HUES64 (cell line): ENCODE measurements around the gene EFCAB9.

Experiments used
- H3K27ac ChIP-seq: 2 replicates; pipeline ENCODE4 v1.7.0; 2013; ENCODE audit warnings: low read depth, low read length, inconsistent platforms
- H3K27me3 ChIP-seq: 2 replicates; pipeline ENCODE4 v1.6.1; 2013; ENCODE audit warnings: mild to moderate bottlenecking, low read length; ENCODE audit not compliant: insufficient read depth
- H3K36me3 ChIP-seq: 2 replicates; pipeline ENCODE4 v1.6.1; 2013; ENCODE audit warnings: mild to moderate bottlenecking, low read length; ENCODE audit not compliant: insufficient read depth
- H3K4me1 ChIP-seq: 2 replicates; pipeline ENCODE4 v1.6.1; 2013; ENCODE audit warnings: mild to moderate bottlenecking, low read length, moderate library complexity; ENCODE audit not compliant: insufficient read depth
- H3K4me3 ChIP-seq: 2 replicates; pipeline ENCODE4 v1.5.1; 2013; ENCODE audit warnings: mild to moderate bottlenecking, low read length, moderate library complexity
- H3K9ac ChIP-seq: 2 replicates; pipeline ENCODE4 v1.6.1; 2013; ENCODE audit warnings: mild to moderate bottlenecking, low read depth, low read length
- H3K9me3 ChIP-seq: 2 replicates; pipeline ENCODE4 v1.6.1; 2013; ENCODE audit warnings: low read depth, low read length; ENCODE audit not compliant: insufficient read depth
- WGBS: fragments of 150-250, 120-280 bp; methylation state at CpG from one replicate; pipeline ENCODE4 v1.1.7; 2013; ENCODE audit warnings: missing lambda C conversion rate; 5-methylcytosine and 5-hydroxymethylcytosine counted together

EFCAB9 gene

GRCh38 chr5:172166030-172166826 lies 27.7 kb upstream of the EFCAB9 start:
- no peak overlapping the region for H3K9ac ChIP-seq

DNA sequence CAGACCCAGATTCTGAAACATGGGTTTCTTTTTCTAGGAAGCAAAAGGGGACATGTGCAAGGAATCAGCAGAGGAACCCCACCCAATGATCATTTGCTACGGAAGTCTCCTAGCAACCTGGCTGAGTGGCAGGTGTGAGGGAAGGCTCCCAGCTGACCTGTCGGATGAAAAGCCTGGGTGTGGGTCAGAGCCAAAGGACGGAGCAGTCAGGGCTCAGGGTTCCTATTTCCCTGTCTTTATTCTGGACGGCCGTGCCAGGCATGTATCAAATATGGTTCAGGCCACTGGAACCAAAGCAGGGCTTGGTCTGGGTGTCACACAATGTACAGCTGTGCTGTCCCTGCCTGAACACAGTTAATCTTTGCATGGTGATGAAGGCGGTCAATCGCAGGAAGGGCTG lies 26.1 kb upstream of the EFCAB9 start:
- no peaks in the 10 kb centered on the region for H3K27me3 ChIP-seq
- WGBS = 85% methylated on average over 7 of the region's 7 CpGs
- no peaks in the 10 kb centered on the region for H3K36me3 ChIP-seq
- no peaks in the 10 kb centered on the region for H3K9me3 ChIP-seq
- peaks cover 9% of the 10 kb centered on the region; the same call in 1 of the 2 replicates for H3K4me1 ChIP-seq
- H3K27ac ChIP-seq = no peak overlapping the region
- no peak overlapping the region for H3K4me3 ChIP-seq
- no peak overlapping the region for H3K9ac ChIP-seq

More at GRCh38 chr5:172166030-172166826, 27.7 kb upstream of the EFCAB9 start:
- Histone ChIP-seq H3K4me3 (no peak overlapping the region), H3K9me3 (no peaks in the 10 kb centered on the region), H3K27me3 (no peaks in the 10 kb centered on the region), H3K27ac (no peak overlapping the region), H3K36me3 (no peaks in the 10 kb centered on the region), H3K4me1 (peaks cover 9% of the 10 kb centered on the region; the same call in 1 of the 2 replicates)
- 87% methylated on average over 16 of the region's 16 CpGs for WGBS

- Histone ChIP-seq H3K4me3 (no peak overlapping the region), H3K9ac (no peak overlapping the region), H3K36me3 (no peaks in the 10 kb centered on the region), H3K9me3 (no peaks in the 10 kb centered on the region), H3K27ac (no peak overlapping the region), H3K27me3 (no peaks in the 10 kb centered on the region), H3K4me1 (peaks cover 9% of the 10 kb centered on the region; the same call in 1 of the 2 replicates)
- WGBS = 84% methylated on average over 8 of the region's 8 CpGs
Measured at GRCh38 chr5:172168311-172168710, 25.7 kb upstream of the EFCAB9 start.

GRCh38 chr5:172169216-172169615 lies 24.8 kb upstream of the EFCAB9 start:
- H3K4me1 ChIP-seq = peaks cover 9% of the 10 kb centered on the region; the same call in 1 of the 2 replicates
- H3K4me3 ChIP-seq = no peak overlapping the region
- no peaks in the 10 kb centered on the region for H3K36me3 ChIP-seq
- H3K9ac ChIP-seq = no peak overlapping the region
- WGBS = 73% methylated on average over 2 of the region's 2 CpGs
- H3K27ac ChIP-seq = no peak overlapping the region
- no peaks in the 10 kb centered on the region for H3K27me3 ChIP-seq
- H3K9me3 ChIP-seq = no peaks in the 10 kb centered on the region

- Histone ChIP-seq H3K36me3 (no peaks in the 10 kb centered on the region), H3K9ac (no peak overlapping the region), H3K27me3 (no peaks in the 10 kb centered on the region), H3K9me3 (no peaks in the 10 kb centered on the region), H3K27ac (no peak overlapping the region), H3K4me1 (peaks cover 11% of the 10 kb centered on the region; the same call in 1 of the 2 replicates), H3K4me3 (no peak overlapping the region)
- WGBS = 87% methylated on average over 9 of the region's 9 CpGs
Measured at GRCh38 chr5:172170251-172170701, 23.7 kb upstream of the EFCAB9 start.

GRCh38 chr5:172171118-172171517 lies 22.9 kb upstream of the EFCAB9 start:
- 72% methylated on average over 7 of the region's 8 CpGs for WGBS
- H3K27ac ChIP-seq = no peak overlapping the region
- no peaks in the 10 kb centered on the region for H3K9me3 ChIP-seq
- peaks cover 11% of the 10 kb centered on the region; the same call in 1 of the 2 replicates for H3K4me1 ChIP-seq
- no peak overlapping the region for H3K9ac ChIP-seq
- H3K27me3 ChIP-seq = no peaks in the 10 kb centered on the region
- no peak overlapping the region for H3K4me3 ChIP-seq
- H3K36me3 ChIP-seq = no peaks in the 10 kb centered on the region

- WGBS = 83% methylated on average over 12 of the region's 12 CpGs
- no peak overlapping the region for H3K27ac ChIP-seq
- no peaks in the 10 kb centered on the region for H3K9me3 ChIP-seq
- H3K9ac ChIP-seq = no peak overlapping the region; the same call in 1 of the 2 replicates
- H3K27me3 ChIP-seq = no peaks in the 10 kb centered on the region
- H3K4me3 ChIP-seq = no peak overlapping the region
- H3K36me3 ChIP-seq = no peaks in the 10 kb centered on the region
- peaks cover 10% of the 10 kb centered on the region; the same call in 1 of the 2 replicates for H3K4me1 ChIP-seq
Measured at GRCh38 chr5:172172912-172173563, 20.9 kb upstream of the EFCAB9 start.

DNA sequence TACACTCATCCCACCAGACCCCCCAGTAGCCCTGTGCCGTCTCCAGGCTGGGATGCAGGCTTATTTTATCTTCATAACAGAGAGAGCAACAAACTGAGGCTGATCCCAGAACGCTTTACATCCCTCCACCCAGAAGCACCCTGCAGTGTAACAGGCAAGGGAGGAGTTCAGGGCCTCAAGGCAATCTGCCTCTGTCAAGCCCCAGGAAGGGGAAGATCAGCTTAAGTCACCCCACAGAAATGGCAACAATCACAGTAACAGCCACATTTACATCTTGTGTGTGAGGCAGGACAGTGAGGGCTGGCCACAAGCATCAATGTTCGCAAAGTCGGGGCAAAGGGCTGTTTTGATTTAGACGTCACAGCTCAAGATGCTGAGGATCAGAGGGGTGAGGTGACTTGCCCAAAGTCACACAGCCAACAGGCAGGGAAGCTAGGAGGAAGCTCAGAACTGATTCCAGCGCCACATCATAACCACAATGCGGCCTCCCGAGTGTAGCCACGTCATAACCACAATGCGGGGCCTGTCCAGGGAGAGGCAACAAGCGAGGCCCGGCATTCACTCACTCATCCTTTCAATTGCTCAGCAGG lies 20.3 kb upstream of the EFCAB9 start:
- Histone ChIP-seq H3K9ac (no peak overlapping the region), H3K27me3 (no peaks in the 10 kb centered on the region), H3K4me3 (no peak overlapping the region), H3K4me1 (peaks cover 9% of the 10 kb centered on the region; the same call in 1 of the 2 replicates), H3K9me3 (no peaks in the 10 kb centered on the region), H3K36me3 (no peaks in the 10 kb centered on the region), H3K27ac (no peak overlapping the region)
- WGBS = 84% methylated on average over 12 of the region's 12 CpGs

DNA sequence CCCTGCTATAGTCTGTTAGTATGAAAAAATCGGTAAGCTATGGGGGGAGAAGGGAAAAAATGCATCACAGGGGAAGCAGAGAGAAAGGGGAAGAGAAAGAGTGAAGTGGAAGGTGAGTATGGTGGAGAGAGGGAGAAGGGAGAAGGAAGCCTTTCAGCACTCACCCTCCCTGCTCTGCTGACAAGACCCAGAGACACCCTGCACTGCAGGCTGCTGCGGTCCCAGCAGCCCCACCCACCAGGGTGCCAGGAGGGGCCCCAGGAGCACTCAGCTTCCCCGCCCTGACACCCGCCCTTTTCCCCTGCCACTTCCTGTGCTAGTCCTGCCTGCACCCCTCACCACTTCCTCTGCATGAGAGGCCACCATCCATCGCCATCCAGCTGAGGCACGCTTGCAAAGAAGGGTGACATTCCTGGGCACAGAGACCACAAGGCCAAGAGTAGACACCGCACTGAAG lies 18.7 kb upstream of the EFCAB9 start:
- H3K9ac ChIP-seq = no peak overlapping the region
- 75% methylated on average over 7 of the region's 7 CpGs for WGBS

DNA sequence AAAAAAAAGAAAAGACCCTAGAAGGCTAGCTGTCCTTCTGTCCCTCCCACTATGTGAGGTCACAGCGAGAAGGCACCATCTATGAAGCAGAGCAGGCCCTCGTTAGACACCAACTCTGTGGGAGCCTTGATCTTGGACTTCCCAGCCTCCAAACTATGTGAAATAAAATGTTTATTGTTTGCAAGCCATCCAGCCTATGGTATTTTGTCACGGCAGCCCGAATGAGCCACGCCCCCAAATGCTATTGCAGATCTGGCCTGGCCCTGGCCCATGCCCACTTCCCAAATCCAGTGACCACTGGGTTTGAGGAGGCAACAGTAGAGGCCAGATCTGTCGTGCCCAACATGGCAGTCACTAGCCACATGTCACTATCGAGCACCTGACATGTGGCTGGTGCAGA lies 16.8 kb upstream of the EFCAB9 start:
- no peak overlapping the region for H3K27ac ChIP-seq
- no peaks in the 10 kb centered on the region for H3K27me3 ChIP-seq
- peaks cover 19% of the 10 kb centered on the region for H3K4me1 ChIP-seq
- WGBS = 90% methylated on average over 7 of the region's 7 CpGs
- no peak overlapping the region for H3K9ac ChIP-seq
- H3K9me3 ChIP-seq = no peaks in the 10 kb centered on the region
- H3K4me3 ChIP-seq = no peak overlapping the region
- H3K36me3 ChIP-seq = no peaks in the 10 kb centered on the region

More for the DNA sequence above, 18.7 kb upstream of the EFCAB9 start:
- Histone ChIP-seq H3K27me3 (no peaks in the 10 kb centered on the region), H3K4me1 (peaks cover 22% of the 10 kb centered on the region), H3K27ac (no peak overlapping the region), H3K36me3 (no peaks in the 10 kb centered on the region), H3K9me3 (no peaks in the 10 kb centered on the region), H3K4me3 (no peak overlapping the region)
